Measurements from ENCODE around the gene STK17A. TPM values are rescaled to one million over a fixed set of nuclear protein-coding genes. Genes with fewer than 3 reads are reported as not detected.
A peak's percentile ranks its signal among the peaks of the same experiment; 100 is the strongest.

The STK17A gene
- total RNA-seq, result 126 TPM
- 100 to 1,000 TPM; 104 to 139 (median 108) TPM for polyA plus RNA-seq

- ATAC-seq (ENCODE audit: low read depth in 2 of 2) (peak; percentile 82 to 86), DNase-seq (peak; percentile 89 to 97 (median 95))
- Mint-ChIP-seq H3K27me3 (peaks cover 15% of the 10 kb centered on the region), H3K4me3 (peak within 1 kb of the TSS; percentile 92 to 99 (median 97)), H3K4me1 (peaks cover 15 to 28% (median 22%) of the 10 kb centered on the region in 4 donors), H3K27ac (peak within 1 kb of the TSS; percentile 96 to 99 (median 98)), H3K9me3 (no peaks in the 10 kb centered on the region), H3K36me3 (no peaks in the 10 kb centered on the region)
- H3K27me3 ChIP-seq (ENCODE audit: control insufficient read depth, insufficient read depth, low read length), result peaks cover 10% of the 10 kb centered on the region
- H3K36me3 ChIP-seq (ENCODE audit: control insufficient read depth, insufficient read depth, low read length), result no peaks in the 10 kb centered on the region
- peaks cover 37% of the 10 kb centered on the region for H3K4me1 ChIP-seq (ENCODE audit: control insufficient read depth, insufficient read depth, low read length, poor library complexity, severe bottlenecking)
- H3K9me3 ChIP-seq (ENCODE audit: control insufficient read depth in 2 of 2, low read length in 2 of 2), result no peaks in the 10 kb centered on the region
- H3K4me3 ChIP-seq (ENCODE audit: low read depth, low read length), result peak within 1 kb of the TSS; percentile 95
- H3K27ac ChIP-seq (ENCODE audit: insufficient read depth, low read length, poor library complexity, severe bottlenecking), result peak within 1 kb of the TSS; percentile 95
These were observed at the start of gene STK17A for GRCh38 chr7:43582503-43583423. STK17A (plus strand) TSS chr7:43583108; CDS start chr7:43583244, 136 bp downstream.

DNA sequence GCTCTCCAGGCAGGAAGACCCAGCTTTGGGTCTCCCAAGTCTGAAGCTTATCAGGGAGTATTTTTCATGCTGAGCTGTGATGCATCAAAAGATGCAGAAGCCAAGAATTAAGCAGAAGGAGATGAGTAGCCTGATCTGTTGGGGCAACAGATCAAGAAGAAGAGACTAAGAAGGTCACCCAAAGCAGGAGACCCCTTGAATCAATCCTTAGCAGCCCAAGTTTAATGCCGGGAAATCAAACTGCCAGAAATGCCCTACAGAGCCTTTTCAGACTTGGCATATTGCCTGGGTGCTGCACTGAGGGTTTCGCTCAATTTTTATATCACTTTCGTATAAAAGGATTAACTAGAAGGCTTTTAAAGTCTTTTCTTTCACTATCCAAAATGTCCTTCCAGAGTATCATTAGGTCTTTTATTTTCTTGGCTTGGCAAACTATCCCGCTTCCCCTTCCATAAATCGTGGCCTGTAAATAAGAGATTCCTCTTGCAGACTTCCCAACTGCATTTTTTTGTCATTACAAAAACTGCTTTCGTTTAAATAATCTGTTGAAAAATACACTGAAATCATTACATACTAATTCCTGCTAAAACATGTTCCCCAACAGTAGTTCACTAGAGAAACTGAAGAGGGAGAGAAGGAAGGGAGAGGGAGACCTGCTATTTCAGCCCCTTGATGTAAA is 49.0 kb upstream of the STK17A start:
- Histone ChIP-seq H3K9me3 (ENCODE audit: control insufficient read depth in 2 of 2, low read length in 2 of 2) (no peaks in the 10 kb centered on the region), H3K4me1 (ENCODE audit: control insufficient read depth, insufficient read depth, low read length, poor library complexity, severe bottlenecking) (no peaks in the 10 kb centered on the region), H3K27ac (ENCODE audit: insufficient read depth, low read length, poor library complexity, severe bottlenecking) (no peak overlapping the region), H3K27me3 (ENCODE audit: control insufficient read depth, insufficient read depth, low read length) (no peaks in the 10 kb centered on the region), H3K4me3 (ENCODE audit: low read depth, low read length) (no peak overlapping the region), H3K36me3 (ENCODE audit: control insufficient read depth, insufficient read depth, low read length) (no peaks in the 10 kb centered on the region)
- ATAC-seq (ENCODE audit: low read depth in 2 of 2) (no peak), DNase-seq (no peak)
- Mint-ChIP-seq H3K4me1 (no peaks in the 10 kb centered on the region), H3K9me3 (no peaks in the 10 kb centered on the region), H3K27me3 (no peaks in the 10 kb centered on the region), H3K4me3 (no peak overlapping the region), H3K27ac (no peak overlapping the region), H3K36me3 (no peaks in the 10 kb centered on the region)

DNA sequence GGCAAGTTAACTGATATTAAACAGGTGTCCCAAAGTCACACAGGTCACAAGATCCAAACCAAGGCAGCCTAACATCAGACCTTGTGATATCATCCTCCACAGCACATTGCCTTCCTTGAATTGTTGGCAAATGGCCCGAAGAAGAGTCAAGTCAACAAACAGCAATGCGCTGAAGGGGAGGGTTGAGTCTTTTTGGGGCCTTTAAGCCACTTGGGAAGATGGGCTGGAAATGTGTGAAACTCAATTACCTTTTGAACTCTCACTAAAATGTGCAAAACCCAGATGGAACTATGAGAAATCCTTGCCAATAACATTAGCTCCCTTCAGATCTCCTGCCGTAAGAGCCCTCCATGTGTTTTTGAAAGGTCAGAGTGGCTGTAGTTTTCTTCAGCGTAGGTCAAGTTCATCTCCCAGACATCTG is 47.9 kb upstream of the STK17A start:
- Histone ChIP-seq H3K27ac (ENCODE audit: insufficient read depth, low read length, poor library complexity, severe bottlenecking) (no peak overlapping the region), H3K36me3 (ENCODE audit: control insufficient read depth, insufficient read depth, low read length) (no peaks in the 10 kb centered on the region), H3K9me3 (ENCODE audit: control insufficient read depth in 2 of 2, low read length in 2 of 2) (no peaks in the 10 kb centered on the region), H3K27me3 (ENCODE audit: control insufficient read depth, insufficient read depth, low read length) (no peaks in the 10 kb centered on the region), H3K4me1 (ENCODE audit: control insufficient read depth, insufficient read depth, low read length, poor library complexity, severe bottlenecking) (no peaks in the 10 kb centered on the region), H3K4me3 (ENCODE audit: low read depth, low read length) (no peak overlapping the region)
- Mint-ChIP-seq H3K4me1 (no peaks in the 10 kb centered on the region), H3K27me3 (no peaks in the 10 kb centered on the region), H3K9me3 (no peaks in the 10 kb centered on the region), H3K27ac (no peak overlapping the region), H3K4me3 (no peak overlapping the region), H3K36me3 (no peaks in the 10 kb centered on the region)
- no peak for DNase-seq
- ATAC-seq (ENCODE audit: low read depth in 2 of 2), result no peak

DNA sequence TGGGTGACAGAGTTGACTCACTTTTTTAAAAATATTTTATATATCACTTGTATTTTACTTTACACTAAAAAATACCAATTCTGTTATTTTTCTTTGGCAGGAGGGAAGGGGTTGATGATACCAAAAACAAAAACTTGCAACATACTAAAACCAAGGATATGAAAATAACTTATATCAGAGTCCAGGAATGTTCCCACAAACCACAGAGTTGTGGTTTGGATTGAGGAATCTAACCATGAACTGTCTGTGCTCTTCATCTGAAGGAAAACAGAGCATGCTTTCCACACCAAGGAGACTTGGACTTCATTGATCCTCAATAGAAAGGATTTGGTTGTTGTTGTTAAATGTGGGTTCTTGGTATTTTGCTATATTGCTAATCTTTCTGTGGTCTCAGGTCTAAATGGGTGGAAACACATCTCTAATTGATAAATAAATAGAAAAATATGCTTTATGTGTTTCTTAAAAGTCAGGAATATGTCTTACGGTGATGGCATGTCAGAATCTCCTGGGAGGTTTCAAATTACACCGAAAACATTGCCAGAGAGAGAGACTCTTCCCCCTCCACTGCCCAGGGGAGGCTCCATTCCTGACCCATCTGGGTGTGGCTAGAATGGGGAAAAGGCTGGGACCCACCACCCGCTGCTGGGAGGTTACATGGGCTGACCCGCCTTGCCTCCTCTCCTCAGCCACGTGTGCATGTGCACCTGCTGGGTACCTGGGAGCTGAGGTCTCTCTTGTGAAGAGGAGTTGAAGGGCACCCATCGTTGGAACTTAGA is 46.9 kb upstream of the STK17A start:
- Histone ChIP-seq H3K36me3 (ENCODE audit: control insufficient read depth, insufficient read depth, low read length) (no peaks in the 10 kb centered on the region), H3K9me3 (ENCODE audit: control insufficient read depth in 2 of 2, low read length in 2 of 2) (no peaks in the 10 kb centered on the region), H3K4me3 (ENCODE audit: low read depth, low read length) (no peak overlapping the region), H3K4me1 (ENCODE audit: control insufficient read depth, insufficient read depth, low read length, poor library complexity, severe bottlenecking) (no peaks in the 10 kb centered on the region), H3K27me3 (ENCODE audit: control insufficient read depth, insufficient read depth, low read length) (peaks cover 4% of the 10 kb centered on the region), H3K27ac (ENCODE audit: insufficient read depth, low read length, poor library complexity, severe bottlenecking) (no peak overlapping the region)
- DNase-seq (no peak), ATAC-seq (ENCODE audit: low read depth in 2 of 2) (no peak)
- Mint-ChIP-seq H3K27ac (no peak overlapping the region), H3K4me1 (no peaks in the 10 kb centered on the region), H3K4me3 (no peak overlapping the region), H3K27me3 (no peaks in the 10 kb centered on the region), H3K36me3 (no peaks in the 10 kb centered on the region), H3K9me3 (no peaks in the 10 kb centered on the region)

GRCh38 chr7:43536773-43537172 is 46.1 kb upstream of the STK17A start:
- no peaks in the 10 kb centered on the region for H3K36me3 Mint-ChIP-seq
- Histone ChIP-seq H3K4me1 (ENCODE audit: control insufficient read depth, insufficient read depth, low read length, poor library complexity, severe bottlenecking) (no peaks in the 10 kb centered on the region), H3K4me3 (ENCODE audit: low read depth, low read length) (no peak overlapping the region), H3K9me3 (ENCODE audit: control insufficient read depth in 2 of 2, low read length in 2 of 2) (no peaks in the 10 kb centered on the region), H3K27me3 (ENCODE audit: control insufficient read depth, insufficient read depth, low read length) (peaks cover 4% of the 10 kb centered on the region), H3K36me3 (ENCODE audit: control insufficient read depth, insufficient read depth, low read length) (no peaks in the 10 kb centered on the region), H3K27ac (ENCODE audit: insufficient read depth, low read length, poor library complexity, severe bottlenecking) (no peak overlapping the region)
- no peaks in the 10 kb centered on the region for H3K9me3 Mint-ChIP-seq
- H3K27me3 Mint-ChIP-seq, result no peaks in the 10 kb centered on the region
- ATAC-seq (ENCODE audit: low read depth in 2 of 2) (no peak), DNase-seq (no peak)
- H3K4me3 Mint-ChIP-seq, result no peak overlapping the region
- no peak overlapping the region for H3K27ac Mint-ChIP-seq
- no peaks in the 10 kb centered on the region for H3K4me1 Mint-ChIP-seq

GRCh38 chr7:43537765-43538403 is 45.0 kb upstream of the STK17A start:
- Histone ChIP-seq H3K4me1 (ENCODE audit: control insufficient read depth, insufficient read depth, low read length, poor library complexity, severe bottlenecking) (no peaks in the 10 kb centered on the region), H3K27ac (ENCODE audit: insufficient read depth, low read length, poor library complexity, severe bottlenecking) (no peak overlapping the region), H3K36me3 (ENCODE audit: control insufficient read depth, insufficient read depth, low read length) (no peaks in the 10 kb centered on the region), H3K9me3 (ENCODE audit: control insufficient read depth in 2 of 2, low read length in 2 of 2) (no peaks in the 10 kb centered on the region), H3K4me3 (ENCODE audit: low read depth, low read length) (no peak overlapping the region), H3K27me3 (ENCODE audit: control insufficient read depth, insufficient read depth, low read length) (peaks cover 7% of the 10 kb centered on the region)
- no peak overlapping the region for H3K27ac Mint-ChIP-seq
- DNase-seq (no peak), ATAC-seq (ENCODE audit: low read depth in 2 of 2) (no peak)
- H3K4me1 Mint-ChIP-seq, result no peaks in the 10 kb centered on the region
- H3K36me3 Mint-ChIP-seq, result no peaks in the 10 kb centered on the region
- H3K27me3 Mint-ChIP-seq, result peaks cover 5% of the 10 kb centered on the region
- no peaks in the 10 kb centered on the region for H3K9me3 Mint-ChIP-seq
- no peak overlapping the region for H3K4me3 Mint-ChIP-seq

DNA sequence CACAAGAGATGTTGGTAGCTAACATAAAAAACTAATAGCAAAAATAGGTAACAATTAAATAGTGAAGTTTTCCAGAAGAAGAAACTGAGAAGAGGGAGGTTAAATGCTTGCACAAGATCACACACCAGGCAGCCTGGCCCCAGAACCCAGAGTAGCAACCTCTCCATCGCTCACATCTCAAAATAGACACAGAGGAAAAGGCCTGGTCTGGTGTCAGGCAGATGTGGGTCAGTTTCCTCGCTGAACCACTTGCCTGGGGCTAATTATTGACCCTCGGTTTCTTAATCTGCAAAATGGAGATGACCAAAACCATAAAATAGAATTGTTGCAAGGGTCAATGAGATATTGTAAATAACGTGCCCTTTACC is 44.5 kb upstream of the STK17A start:
- H3K36me3 ChIP-seq (ENCODE audit: control insufficient read depth, insufficient read depth, low read length), result no peaks in the 10 kb centered on the region
- DNase-seq (no peak), ATAC-seq (ENCODE audit: low read depth in 2 of 2) (no peak)
- Mint-ChIP-seq H3K27ac (no peak overlapping the region), H3K36me3 (no peaks in the 10 kb centered on the region), H3K4me3 (no peak overlapping the region), H3K27me3 (peaks cover 6% of the 10 kb centered on the region), H3K9me3 (no peaks in the 10 kb centered on the region), H3K4me1 (no peaks in the 10 kb centered on the region)
- no peaks in the 10 kb centered on the region for H3K4me1 ChIP-seq (ENCODE audit: control insufficient read depth, insufficient read depth, low read length, poor library complexity, severe bottlenecking)
- no peak overlapping the region for H3K4me3 ChIP-seq (ENCODE audit: low read depth, low read length)
- no peak overlapping the region for H3K27ac ChIP-seq (ENCODE audit: insufficient read depth, low read length, poor library complexity, severe bottlenecking)
- H3K9me3 ChIP-seq (ENCODE audit: control insufficient read depth in 2 of 2, low read length in 2 of 2), result no peaks in the 10 kb centered on the region
- peaks cover 10% of the 10 kb centered on the region for H3K27me3 ChIP-seq (ENCODE audit: control insufficient read depth, insufficient read depth, low read length)

Measured in CD4-positive, CD25-positive, alpha-beta regulatory T cell (primary cell).